ENCODE results near the gene CFAP126. TPM values are rescaled to one million over a fixed set of nuclear protein-coding genes. Genes with fewer than 3 reads are reported as not detected.

Gene CFAP126
- total and polyA plus RNA-seq, 2 donors (not counting 1 experiment from before 2014, with no cell fraction given) = not detected

DNA sequence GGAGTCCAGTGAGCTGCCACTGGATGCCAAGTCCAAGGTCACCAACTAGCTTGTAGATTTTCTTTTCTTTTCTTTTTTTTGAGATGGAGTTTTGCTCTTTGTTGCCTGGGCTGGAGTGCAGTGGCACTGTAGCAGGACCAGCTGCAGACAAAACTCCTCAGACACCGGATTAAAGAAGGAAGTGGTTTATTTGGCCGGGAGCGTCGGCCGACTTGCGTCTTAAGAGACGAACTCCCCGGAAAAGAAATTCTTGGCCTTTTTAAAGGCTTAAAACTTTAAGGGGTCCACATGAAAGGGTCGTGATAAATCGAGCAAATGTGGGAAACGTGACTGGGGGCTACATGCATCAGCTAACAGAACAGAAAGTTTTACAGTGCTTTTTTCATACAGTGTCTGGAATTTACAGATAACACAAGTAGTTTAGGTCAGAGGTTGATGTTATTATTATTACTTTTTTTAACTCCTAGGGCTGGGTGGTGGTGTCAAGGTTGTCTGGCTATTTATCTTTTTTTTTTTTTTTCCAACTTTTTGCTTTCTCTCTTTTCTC is 36.4 kb upstream of the CFAP126 start:
- CTCF ChIA-PET = no interaction called here
- H3K27ac ChIP-seq (ENCODE audit: low read length in 2 of 2) = no peak overlapping the region
- no peak for DNase-seq
- no peak overlapping the region for H3K27ac Mint-ChIP-seq
- TF ChIP-seq, protein P1, sequence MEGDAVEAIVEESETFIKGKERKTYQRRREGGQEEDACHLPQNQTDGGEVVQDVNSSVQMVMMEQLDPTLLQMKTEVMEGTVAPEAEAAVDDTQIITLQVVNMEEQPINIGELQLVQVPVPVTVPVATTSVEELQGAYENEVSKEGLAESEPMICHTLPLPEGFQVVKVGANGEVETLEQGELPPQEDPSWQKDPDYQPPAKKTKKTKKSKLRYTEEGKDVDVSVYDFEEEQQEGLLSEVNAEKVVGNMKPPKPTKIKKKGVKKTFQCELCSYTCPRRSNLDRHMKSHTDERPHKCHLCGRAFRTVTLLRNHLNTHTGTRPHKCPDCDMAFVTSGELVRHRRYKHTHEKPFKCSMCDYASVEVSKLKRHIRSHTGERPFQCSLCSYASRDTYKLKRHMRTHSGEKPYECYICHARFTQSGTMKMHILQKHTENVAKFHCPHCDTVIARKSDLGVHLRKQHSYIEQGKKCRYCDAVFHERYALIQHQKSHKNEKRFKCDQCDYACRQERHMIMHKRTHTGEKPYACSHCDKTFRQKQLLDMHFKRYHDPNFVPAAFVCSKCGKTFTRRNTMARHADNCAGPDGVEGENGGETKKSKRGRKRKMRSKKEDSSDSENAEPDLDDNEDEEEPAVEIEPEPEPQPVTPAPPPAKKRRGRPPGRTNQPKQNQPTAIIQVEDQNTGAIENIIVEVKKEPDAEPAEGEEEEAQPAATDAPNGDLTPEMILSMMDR (IDR thresholded peaks at IDR 0.05) = no peak
- TF ChIP-seq EZH2 (IDR thresholded peaks at IDR 0.05; ENCODE audit: borderline replicate concordance, insufficient read depth, low read depth, low read length, poor library complexity, severe bottlenecking) = no peak
- peaks cover 0 to 6% (median 0%) of the 10 kb centered on the region in 3 donors for H3K9me3 ChIP-seq (ENCODE audit: control extremely low read depth in 1 of 3, control insufficient read depth in 2 of 3, insufficient read depth in 1 of 3, low read length in 2 of 3)
- H3K9me3 Mint-ChIP-seq (ENCODE audit: insufficient read depth) = no peaks in the 10 kb centered on the region
- no peaks in the 10 kb centered on the region for H3K27me3 ChIP-seq (replicated peaks in 1 of 4; ENCODE audit: control extremely low read depth in 1 of 4, control insufficient read depth in 3 of 4, insufficient read depth in 4 of 4, low read length in 3 of 4)
- peaks cover 25% of the 10 kb centered on the region for H3K4me1 Mint-ChIP-seq
- H3K79me2 ChIP-seq (ENCODE audit: control insufficient read depth, insufficient read depth, low read length) = peaks cover 18% of the 10 kb centered on the region
- peaks cover 2 to 4% of the 10 kb centered on the region in 2 experiments for H3K36me3 ChIP-seq (replicated peaks in 1 of 2; ENCODE audit: control extremely low read depth in 1 of 2, control insufficient read depth in 1 of 2, extremely low read depth in 1 of 2, insufficient read depth in 2 of 2, low read length in 1 of 2)
- H3K4me3 ChIP-seq (ENCODE audit: control extremely low read depth in 1 of 5, extremely low read depth in 1 of 5, insufficient read depth in 1 of 5, low read depth in 2 of 5, low read length in 4 of 5) = no peak overlapping the region
- H4K20me1 ChIP-seq (ENCODE audit: control insufficient read depth, insufficient read depth, low read length, poor library complexity, severe bottlenecking) = no peaks in the 10 kb centered on the region
- no peak overlapping the region for H2AFZ ChIP-seq (ENCODE audit: insufficient read depth, low read depth, low read length, poor library complexity, severe bottlenecking)
- no peak overlapping the region for H3K4me3 Mint-ChIP-seq
- ATAC-seq (ENCODE audit: low read depth) = no peak
- peaks cover 8 to 10% of the 10 kb centered on the region in 2 donors for H3K4me1 ChIP-seq (ENCODE audit: control insufficient read depth in 2 of 2, insufficient read depth in 2 of 2, low read length in 2 of 2)
- H3K4me2 ChIP-seq (replicated peaks; ENCODE audit: low read depth, low read length, poor library complexity, severe bottlenecking) = no peak overlapping the region
- H3K9ac ChIP-seq (ENCODE audit: low read length) = no peak overlapping the region
- intact Hi-C loops (cut with micrococcal nuclease) = no loop called here
- H3K27me3 Mint-ChIP-seq = no peaks in the 10 kb centered on the region
- POLR2A ChIA-PET = no interaction called here
- WGBS (ENCODE audit: insufficient coverage) = 71% methylated on average over 10 of the region's 11 CpGs

DNA sequence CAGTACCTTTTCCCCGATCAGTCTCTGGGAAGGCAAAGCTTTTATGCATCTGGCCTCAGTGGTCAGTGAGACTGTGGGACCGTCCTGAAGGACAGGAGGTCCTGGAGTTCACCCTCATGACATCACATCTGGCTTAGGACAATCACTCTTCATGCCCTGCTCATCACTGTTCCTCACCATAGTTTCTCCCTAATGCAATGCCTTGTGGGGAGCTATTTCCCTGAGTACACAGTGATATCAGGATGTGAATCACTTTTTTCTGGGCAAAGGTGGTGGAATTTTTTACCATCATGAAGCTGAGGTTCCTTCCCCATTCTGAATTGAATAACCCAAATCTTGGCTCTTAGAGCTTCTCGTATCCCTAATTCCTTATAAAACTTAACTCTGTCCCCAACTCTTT is 34.8 kb upstream of the CFAP126 start:
- CTCF ChIA-PET = no interaction called here
- Histone ChIP-seq H3K4me2 (replicated peaks; ENCODE audit: low read depth, low read length, poor library complexity, severe bottlenecking) (no peak overlapping the region), H4K20me1 (ENCODE audit: control insufficient read depth, insufficient read depth, low read length, poor library complexity, severe bottlenecking) (no peaks in the 10 kb centered on the region), H3K4me1 (ENCODE audit: control insufficient read depth in 2 of 2, insufficient read depth in 2 of 2, low read length in 2 of 2) (peaks cover 13 to 20% of the 10 kb centered on the region in 2 donors), H3K36me3 (replicated peaks in 1 of 2; ENCODE audit: control extremely low read depth in 1 of 2, control insufficient read depth in 1 of 2, extremely low read depth in 1 of 2, insufficient read depth in 2 of 2, low read length in 1 of 2) (peaks cover 2 to 4% of the 10 kb centered on the region in 2 experiments), H3K27ac (ENCODE audit: low read length in 2 of 2) (no peak overlapping the region), H3K9ac (ENCODE audit: low read length) (no peak overlapping the region), H3K79me2 (ENCODE audit: control insufficient read depth, insufficient read depth, low read length) (peaks cover 18% of the 10 kb centered on the region), H3K4me3 (ENCODE audit: control extremely low read depth in 1 of 5, extremely low read depth in 1 of 5, insufficient read depth in 1 of 5, low read depth in 2 of 5, low read length in 4 of 5) (no peak overlapping the region), H3K9me3 (ENCODE audit: control extremely low read depth in 1 of 3, control insufficient read depth in 2 of 3, insufficient read depth in 1 of 3, low read length in 2 of 3) (peaks cover 0 to 6% (median 0%) of the 10 kb centered on the region in 3 donors), H3K27me3 (replicated peaks in 1 of 4; ENCODE audit: control extremely low read depth in 1 of 4, control insufficient read depth in 3 of 4, insufficient read depth in 4 of 4, low read length in 3 of 4) (no peaks in the 10 kb centered on the region), H2AFZ (ENCODE audit: insufficient read depth, low read depth, low read length, poor library complexity, severe bottlenecking) (no peak overlapping the region)
- DNase-seq (no peak), ATAC-seq (ENCODE audit: low read depth) (no peak)
- POLR2A ChIA-PET = no interaction called here
- Mint-ChIP-seq H3K9me3 (ENCODE audit: insufficient read depth) (no peaks in the 10 kb centered on the region), H3K27ac (no peak overlapping the region), H3K27me3 (no peaks in the 10 kb centered on the region), H3K4me3 (no peak overlapping the region), H3K4me1 (peaks cover 30% of the 10 kb centered on the region)
- TF ChIP-seq, protein P1 (IDR thresholded peaks at IDR 0.05) = no peak
- no peak for TF ChIP-seq EZH2 (IDR thresholded peaks at IDR 0.05; ENCODE audit: borderline replicate concordance, insufficient read depth, low read depth, low read length, poor library complexity, severe bottlenecking)
- intact Hi-C loops (cut with micrococcal nuclease) = no loop called here
- WGBS (ENCODE audit: insufficient coverage) = 94% methylated on average over 2 of the region's 3 CpGs

All from B cell (primary cell).